ENCODE measurements around the gene POLR1G. TPM values are rescaled to one million over a fixed set of nuclear protein-coding genes. Genes with fewer than 3 reads are reported as not detected.

POLR1G gene
- total RNA-seq, 1 experiment from 2014 or later = 30.5 TPM

GRCh38 chr19:45385392-45386221 lies 20.8 kb upstream of the POLR1G start:
- Histone ChIP-seq H3K27me3 (ENCODE audit: insufficient read depth, low read length) (no peaks in the 10 kb centered on the region), H3K36me3 (ENCODE audit: control insufficient read depth in 1 of 2, insufficient read depth in 2 of 2, low read length in 2 of 2) (no peaks in the 10 kb centered on the region; a peak in 1 of 4 replicates), H3K4me2 (ENCODE audit: low read length) (no peak overlapping the region), H4K20me1 (ENCODE audit: insufficient read depth) (no peaks in the 10 kb centered on the region), H3K4me1 (ENCODE audit: control insufficient read depth in 1 of 2, insufficient read depth in 2 of 2, low read length in 2 of 2) (no peaks in the 10 kb centered on the region), H2AFZ (ENCODE audit: low read depth, low read length, poor library complexity, severe bottlenecking) (no peak overlapping the region), H3K9ac (ENCODE audit: low read length) (no peak overlapping the region), H3K79me2 (ENCODE audit: insufficient read depth, low read length) (no peaks in the 10 kb centered on the region), H3K4me3 (replicated peaks in 1 of 2; ENCODE audit: low read depth in 1 of 2, low read length in 2 of 2) (no peak overlapping the region), H3K9me2 (ENCODE audit: insufficient read depth) (no peaks in the 10 kb centered on the region), H3K9me3 (ENCODE audit: control insufficient read depth in 1 of 2, insufficient read depth in 1 of 2, low read depth in 1 of 2, low read length in 2 of 2) (no peaks in the 10 kb centered on the region), H3K27ac (ENCODE audit: low read depth, low read length) (no peak overlapping the region)
- intact Hi-C loops (cut with micrococcal nuclease) = no loop called here
- TF ChIP-seq ZFX (IDR thresholded peaks at IDR 0.05) (no peak), ZNF274 (IDR thresholded peaks at IDR 0.05; ENCODE audit: low read depth, low read length) (no peak), ELF1 (IDR thresholded peaks at IDR 0.05; ENCODE audit: borderline replicate concordance, low read depth) (no peak)
- ChIA-PET CTCF (no interaction called here), RAD21 (ENCODE audit: low non-redundant PET in 1 of 2, low total read pairs in 2 of 2, uncharacterized antibody in 2 of 2, unreplicated experiment in 2 of 2) (no interaction called here), POLR2A (interaction anchor here (0.9 kb wide), 1 partner anchor 9 kb away, joined by 3 read pairs; no protein-coding TSS in a partner anchor)
- DNase-seq (ENCODE audit: low read depth, low spot score) (no peak), ATAC-seq (0 out of 2 replicates have a peak, but pooled peaks have one; percentile 11)
- no TSS peak for BruUV-seq (replicated peaks)

DNA sequence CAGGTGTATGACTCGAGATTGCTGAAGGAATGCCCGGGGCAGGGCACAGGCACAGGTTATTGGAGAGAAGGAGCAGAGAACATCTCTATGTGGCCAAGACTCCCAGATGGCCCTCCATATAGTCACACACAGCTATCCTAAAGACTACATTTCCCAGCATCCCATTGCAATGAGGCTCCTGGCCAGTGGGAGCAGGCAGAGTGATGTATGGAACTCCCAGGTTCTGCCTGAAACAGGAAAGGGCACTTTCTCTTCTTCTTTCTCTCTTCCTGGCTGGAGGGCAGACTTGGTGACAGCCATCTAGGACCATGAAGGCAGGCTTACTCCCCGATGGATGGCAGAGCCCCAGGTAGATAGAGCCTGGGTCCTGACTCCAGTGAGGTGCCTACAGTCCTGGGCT lies 15.1 kb upstream of the POLR1G start:
- no peaks in the 10 kb centered on the region for H3K27me3 ChIP-seq (ENCODE audit: insufficient read depth, low read length)
- no peak overlapping the region for H3K4me2 ChIP-seq (ENCODE audit: low read length)
- ATAC-seq (peak; percentile 89), DNase-seq (ENCODE audit: low read depth, low spot score) (no peak)
- CTCF ChIA-PET = interaction anchor here (2.6 kb wide), 1 partner anchor 10 kb away, joined by 13 read pairs; no protein-coding TSS in a partner anchor
- POLR2A ChIA-PET = no interaction called here
- intact Hi-C loops (cut with micrococcal nuclease) = no loop called here
- H3K36me3 ChIP-seq (ENCODE audit: control insufficient read depth in 1 of 2, insufficient read depth in 2 of 2, low read length in 2 of 2) = peaks cover 2 to 15% of the 10 kb centered on the region in 2 experiments; a peak in 2 of 4 replicates
- RAD21 ChIA-PET (ENCODE audit: low non-redundant PET in 1 of 2, low total read pairs in 2 of 2, uncharacterized antibody in 2 of 2, unreplicated experiment in 2 of 2) = interaction anchor here in 1 of 2 experiments (0.6 kb wide), 1 partner anchor 75 kb away, joined by 4 read pairs; no protein-coding TSS in a partner anchor
- no peaks in the 10 kb centered on the region for H3K9me2 ChIP-seq (ENCODE audit: insufficient read depth)
- no peaks in the 10 kb centered on the region for H4K20me1 ChIP-seq (ENCODE audit: insufficient read depth)
- BruUV-seq (replicated peaks) = no TSS peak
- H3K79me2 ChIP-seq (ENCODE audit: insufficient read depth, low read length) = no peaks in the 10 kb centered on the region
- H3K4me3 ChIP-seq (replicated peaks in 1 of 2; ENCODE audit: low read depth in 1 of 2, low read length in 2 of 2) = no peak overlapping the region
- no peak overlapping the region for H3K27ac ChIP-seq (ENCODE audit: low read depth, low read length)
- no peak overlapping the region for H3K9ac ChIP-seq (ENCODE audit: low read length)
- H3K9me3 ChIP-seq (ENCODE audit: control insufficient read depth in 1 of 2, insufficient read depth in 1 of 2, low read depth in 1 of 2, low read length in 2 of 2) = no peaks in the 10 kb centered on the region
- H3K4me1 ChIP-seq (ENCODE audit: control insufficient read depth in 1 of 2, insufficient read depth in 2 of 2, low read length in 2 of 2) = no peaks in the 10 kb centered on the region
- H2AFZ ChIP-seq (ENCODE audit: low read depth, low read length, poor library complexity, severe bottlenecking) = no peak overlapping the region
- TF ChIP-seq ZFX (IDR thresholded peaks at IDR 0.05) (no peak), SIN3A (IDR thresholded peaks at IDR 0.05; ENCODE audit: low read depth) (no peak)
- TF ChIP-seq, protein P1, sequence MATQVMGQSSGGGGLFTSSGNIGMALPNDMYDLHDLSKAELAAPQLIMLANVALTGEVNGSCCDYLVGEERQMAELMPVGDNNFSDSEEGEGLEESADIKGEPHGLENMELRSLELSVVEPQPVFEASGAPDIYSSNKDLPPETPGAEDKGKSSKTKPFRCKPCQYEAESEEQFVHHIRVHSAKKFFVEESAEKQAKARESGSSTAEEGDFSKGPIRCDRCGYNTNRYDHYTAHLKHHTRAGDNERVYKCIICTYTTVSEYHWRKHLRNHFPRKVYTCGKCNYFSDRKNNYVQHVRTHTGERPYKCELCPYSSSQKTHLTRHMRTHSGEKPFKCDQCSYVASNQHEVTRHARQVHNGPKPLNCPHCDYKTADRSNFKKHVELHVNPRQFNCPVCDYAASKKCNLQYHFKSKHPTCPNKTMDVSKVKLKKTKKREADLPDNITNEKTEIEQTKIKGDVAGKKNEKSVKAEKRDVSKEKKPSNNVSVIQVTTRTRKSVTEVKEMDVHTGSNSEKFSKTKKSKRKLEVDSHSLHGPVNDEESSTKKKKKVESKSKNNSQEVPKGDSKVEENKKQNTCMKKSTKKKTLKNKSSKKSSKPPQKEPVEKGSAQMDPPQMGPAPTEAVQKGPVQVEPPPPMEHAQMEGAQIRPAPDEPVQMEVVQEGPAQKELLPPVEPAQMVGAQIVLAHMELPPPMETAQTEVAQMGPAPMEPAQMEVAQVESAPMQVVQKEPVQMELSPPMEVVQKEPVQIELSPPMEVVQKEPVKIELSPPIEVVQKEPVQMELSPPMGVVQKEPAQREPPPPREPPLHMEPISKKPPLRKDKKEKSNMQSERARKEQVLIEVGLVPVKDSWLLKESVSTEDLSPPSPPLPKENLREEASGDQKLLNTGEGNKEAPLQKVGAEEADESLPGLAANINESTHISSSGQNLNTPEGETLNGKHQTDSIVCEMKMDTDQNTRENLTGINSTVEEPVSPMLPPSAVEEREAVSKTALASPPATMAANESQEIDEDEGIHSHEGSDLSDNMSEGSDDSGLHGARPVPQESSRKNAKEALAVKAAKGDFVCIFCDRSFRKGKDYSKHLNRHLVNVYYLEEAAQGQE (IDR thresholded peaks at IDR 0.05; ENCODE audit: low read depth) = no peak

Measured in HCT116 (cell line).